K562 (cell line): ENCODE measurements around the gene DBP. TPM values are rescaled to one million over a fixed set of nuclear protein-coding genes. Genes with fewer than 3 reads are reported as not detected.

ENCODE experiments used
- ARHGAP35 ChIP-seq: fragments of 450-650 bp; IDR thresholded peaks from 2 replicates; pipeline ENCODE4 v1.6.1; 2018; ENCODE audit not compliant: partially characterized antibody
- CREB5 ChIP-seq: fragments of 250-450 bp; sonication (Bioruptor Pico); IDR thresholded peaks from 2 replicates; pipeline ENCODE4 v1.5.0; 2020; ENCODE audit warnings: mild to moderate bottlenecking
- HDAC1 ChIP-seq, 2 experiments: fragments of 450-650 bp; IDR thresholded peaks; 2 replicates each; pipeline ENCODE4 v1.6.1; 2016 to 2017; ENCODE audit warnings: inconsistent platforms in 1 of 2, mild to moderate bottlenecking in 1 of 2, moderate library complexity in 1 of 2
- HDAC8 ChIP-seq: fragments of 450-650 bp; IDR thresholded peaks from 2 replicates; pipeline ENCODE4 v1.6.1; 2016; ENCODE audit warnings: mild to moderate bottlenecking, missing genetic modification characterization, moderate library complexity, missing compliant biosample characterization
- HSF4 ChIP-seq: fragments of 250-450 bp; sonication (Bioruptor Pico); IDR thresholded peaks from 2 replicates; pipeline ENCODE4 v2.1.2; 2022; ENCODE audit warnings: mild to moderate bottlenecking, moderate library complexity, borderline replicate concordance
- ZNF280A ChIP-seq: fragments of 450-650 bp; IDR thresholded peaks from 2 replicates; pipeline ENCODE4 v1.6.1; 2018; ENCODE audit warnings: mild to moderate bottlenecking, low read depth; ENCODE audit not compliant: partially characterized antibody
- ZNF512 ChIP-seq: IDR thresholded peaks from 2 replicates; pipeline ENCODE4 v1.6.1; 2016; ENCODE audit warnings: missing genetic modification characterization, missing compliant biosample characterization
- ZNF695 ChIP-seq: fragments of 450-650 bp; formaldehyde crosslinking; IDR thresholded peaks from 2 replicates; pipeline ENCODE4 v1.4.0; 2020; ENCODE audit warnings: mild to moderate bottlenecking, moderate library complexity
- polyA plus RNA-seq, 8 experiments: library from polyadenylated mRNA; depleted of rRNA in 4 of 8; stranded (reverse) in 5 of 8; unstranded in 3 of 8; fragments of >200 nt; fragmentation: Nextera tagmentation in 2 of 8; fragmentation: Illumina TruSeq in 1 of 8; extraction: Ambion mirVana in 2 of 8; extraction: Trizol in 1 of 8; gene quantifications; 2 replicates each; pipeline versions ENCODE4 v1.2.1 to v1.2.3, GENCODE V29; 2011 to 2014; ENCODE audit warnings: inconsistent platforms in 1 of 8, missing spikeins in 1 of 8
- total RNA-seq, 7 experiments: library from RNA; depleted of rRNA in 6 of 7; stranded (reverse); fragments of >200 nt in 6 of 7; fragmentation: Illumina TruSeq in 2 of 7; extraction: Trizol in 2 of 7; gene quantifications; 2 replicates each; pipeline versions ENCODE4 v1.2.1 to v1.2.3, GENCODE V29; 2011 to 2021; ENCODE audit warnings: low replicate concordance in 1 of 7
- TF ChIP-seq, protein P1 (sequence below): fragments of 450-650 bp; IDR thresholded peaks from 2 replicates; pipeline ENCODE4 v1.6.1; 2016; ENCODE audit warnings: mild to moderate bottlenecking, moderate library complexity
- TF ChIP-seq, protein P2 (sequence below): fragments of 450-650 bp; formaldehyde crosslinking; IDR thresholded peaks from 2 replicates; pipeline ENCODE4 v1.4.0; 2020; ENCODE audit warnings: mild to moderate bottlenecking, mixed read lengths

DBP gene
- total and polyA plus RNA-seq, 9 of the 15 experiments (the other 6 are each of a cell fraction or from before 2014, with no cell fraction given): 0.25 to 5.5 (median 1.8) TPM

DNA sequence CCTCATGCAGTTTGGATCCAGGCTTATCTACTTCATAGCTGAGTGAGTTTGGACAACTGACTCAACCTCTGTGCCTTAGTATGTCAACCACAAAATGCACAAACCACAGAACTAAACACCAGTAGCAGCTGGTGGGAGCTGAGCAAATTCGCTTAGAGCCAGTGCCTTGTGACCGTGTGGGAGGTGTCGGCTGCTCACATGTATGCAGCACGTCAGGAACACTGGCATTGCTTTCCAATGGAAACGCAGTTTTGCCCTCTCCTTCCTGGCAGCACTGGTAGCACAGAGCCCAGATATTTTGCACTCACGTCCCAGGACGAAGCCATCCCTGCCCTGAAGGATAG is 43.9 kb upstream of the DBP start (continued):
- TF ChIP-seq, protein P1, sequence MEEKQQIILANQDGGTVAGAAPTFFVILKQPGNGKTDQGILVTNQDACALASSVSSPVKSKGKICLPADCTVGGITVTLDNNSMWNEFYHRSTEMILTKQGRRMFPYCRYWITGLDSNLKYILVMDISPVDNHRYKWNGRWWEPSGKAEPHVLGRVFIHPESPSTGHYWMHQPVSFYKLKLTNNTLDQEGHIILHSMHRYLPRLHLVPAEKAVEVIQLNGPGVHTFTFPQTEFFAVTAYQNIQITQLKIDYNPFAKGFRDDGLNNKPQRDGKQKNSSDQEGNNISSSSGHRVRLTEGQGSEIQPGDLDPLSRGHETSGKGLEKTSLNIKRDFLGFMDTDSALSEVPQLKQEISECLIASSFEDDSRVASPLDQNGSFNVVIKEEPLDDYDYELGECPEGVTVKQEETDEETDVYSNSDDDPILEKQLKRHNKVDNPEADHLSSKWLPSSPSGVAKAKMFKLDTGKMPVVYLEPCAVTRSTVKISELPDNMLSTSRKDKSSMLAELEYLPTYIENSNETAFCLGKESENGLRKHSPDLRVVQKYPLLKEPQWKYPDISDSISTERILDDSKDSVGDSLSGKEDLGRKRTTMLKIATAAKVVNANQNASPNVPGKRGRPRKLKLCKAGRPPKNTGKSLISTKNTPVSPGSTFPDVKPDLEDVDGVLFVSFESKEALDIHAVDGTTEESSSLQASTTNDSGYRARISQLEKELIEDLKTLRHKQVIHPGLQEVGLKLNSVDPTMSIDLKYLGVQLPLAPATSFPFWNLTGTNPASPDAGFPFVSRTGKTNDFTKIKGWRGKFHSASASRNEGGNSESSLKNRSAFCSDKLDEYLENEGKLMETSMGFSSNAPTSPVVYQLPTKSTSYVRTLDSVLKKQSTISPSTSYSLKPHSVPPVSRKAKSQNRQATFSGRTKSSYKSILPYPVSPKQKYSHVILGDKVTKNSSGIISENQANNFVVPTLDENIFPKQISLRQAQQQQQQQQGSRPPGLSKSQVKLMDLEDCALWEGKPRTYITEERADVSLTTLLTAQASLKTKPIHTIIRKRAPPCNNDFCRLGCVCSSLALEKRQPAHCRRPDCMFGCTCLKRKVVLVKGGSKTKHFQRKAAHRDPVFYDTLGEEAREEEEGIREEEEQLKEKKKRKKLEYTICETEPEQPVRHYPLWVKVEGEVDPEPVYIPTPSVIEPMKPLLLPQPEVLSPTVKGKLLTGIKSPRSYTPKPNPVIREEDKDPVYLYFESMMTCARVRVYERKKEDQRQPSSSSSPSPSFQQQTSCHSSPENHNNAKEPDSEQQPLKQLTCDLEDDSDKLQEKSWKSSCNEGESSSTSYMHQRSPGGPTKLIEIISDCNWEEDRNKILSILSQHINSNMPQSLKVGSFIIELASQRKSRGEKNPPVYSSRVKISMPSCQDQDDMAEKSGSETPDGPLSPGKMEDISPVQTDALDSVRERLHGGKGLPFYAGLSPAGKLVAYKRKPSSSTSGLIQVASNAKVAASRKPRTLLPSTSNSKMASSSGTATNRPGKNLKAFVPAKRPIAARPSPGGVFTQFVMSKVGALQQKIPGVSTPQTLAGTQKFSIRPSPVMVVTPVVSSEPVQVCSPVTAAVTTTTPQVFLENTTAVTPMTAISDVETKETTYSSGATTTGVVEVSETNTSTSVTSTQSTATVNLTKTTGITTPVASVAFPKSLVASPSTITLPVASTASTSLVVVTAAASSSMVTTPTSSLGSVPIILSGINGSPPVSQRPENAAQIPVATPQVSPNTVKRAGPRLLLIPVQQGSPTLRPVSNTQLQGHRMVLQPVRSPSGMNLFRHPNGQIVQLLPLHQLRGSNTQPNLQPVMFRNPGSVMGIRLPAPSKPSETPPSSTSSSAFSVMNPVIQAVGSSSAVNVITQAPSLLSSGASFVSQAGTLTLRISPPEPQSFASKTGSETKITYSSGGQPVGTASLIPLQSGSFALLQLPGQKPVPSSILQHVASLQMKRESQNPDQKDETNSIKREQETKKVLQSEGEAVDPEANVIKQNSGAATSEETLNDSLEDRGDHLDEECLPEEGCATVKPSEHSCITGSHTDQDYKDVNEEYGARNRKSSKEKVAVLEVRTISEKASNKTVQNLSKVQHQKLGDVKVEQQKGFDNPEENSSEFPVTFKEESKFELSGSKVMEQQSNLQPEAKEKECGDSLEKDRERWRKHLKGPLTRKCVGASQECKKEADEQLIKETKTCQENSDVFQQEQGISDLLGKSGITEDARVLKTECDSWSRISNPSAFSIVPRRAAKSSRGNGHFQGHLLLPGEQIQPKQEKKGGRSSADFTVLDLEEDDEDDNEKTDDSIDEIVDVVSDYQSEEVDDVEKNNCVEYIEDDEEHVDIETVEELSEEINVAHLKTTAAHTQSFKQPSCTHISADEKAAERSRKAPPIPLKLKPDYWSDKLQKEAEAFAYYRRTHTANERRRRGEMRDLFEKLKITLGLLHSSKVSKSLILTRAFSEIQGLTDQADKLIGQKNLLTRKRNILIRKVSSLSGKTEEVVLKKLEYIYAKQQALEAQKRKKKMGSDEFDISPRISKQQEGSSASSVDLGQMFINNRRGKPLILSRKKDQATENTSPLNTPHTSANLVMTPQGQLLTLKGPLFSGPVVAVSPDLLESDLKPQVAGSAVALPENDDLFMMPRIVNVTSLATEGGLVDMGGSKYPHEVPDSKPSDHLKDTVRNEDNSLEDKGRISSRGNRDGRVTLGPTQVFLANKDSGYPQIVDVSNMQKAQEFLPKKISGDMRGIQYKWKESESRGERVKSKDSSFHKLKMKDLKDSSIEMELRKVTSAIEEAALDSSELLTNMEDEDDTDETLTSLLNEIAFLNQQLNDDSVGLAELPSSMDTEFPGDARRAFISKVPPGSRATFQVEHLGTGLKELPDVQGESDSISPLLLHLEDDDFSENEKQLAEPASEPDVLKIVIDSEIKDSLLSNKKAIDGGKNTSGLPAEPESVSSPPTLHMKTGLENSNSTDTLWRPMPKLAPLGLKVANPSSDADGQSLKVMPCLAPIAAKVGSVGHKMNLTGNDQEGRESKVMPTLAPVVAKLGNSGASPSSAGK: peak; percentile 49
- TF ChIP-seq ARHGAP35 (no peak), HSF4 (CRISPR knock-in tag) (no peak), ZNF512 (no peak), ZNF280A (no peak), HDAC1 (IDR thresholded peaks at IDR 0.05) (peak in 1 of 2 experiments; percentile 44; a peak in 1 of 4 replicates), ZNF695 (CRISPR knock-in tag) (no peak), CREB5 (CRISPR knock-in tag) (no peak), HDAC8 (no peak)
- TF ChIP-seq, protein P2, sequence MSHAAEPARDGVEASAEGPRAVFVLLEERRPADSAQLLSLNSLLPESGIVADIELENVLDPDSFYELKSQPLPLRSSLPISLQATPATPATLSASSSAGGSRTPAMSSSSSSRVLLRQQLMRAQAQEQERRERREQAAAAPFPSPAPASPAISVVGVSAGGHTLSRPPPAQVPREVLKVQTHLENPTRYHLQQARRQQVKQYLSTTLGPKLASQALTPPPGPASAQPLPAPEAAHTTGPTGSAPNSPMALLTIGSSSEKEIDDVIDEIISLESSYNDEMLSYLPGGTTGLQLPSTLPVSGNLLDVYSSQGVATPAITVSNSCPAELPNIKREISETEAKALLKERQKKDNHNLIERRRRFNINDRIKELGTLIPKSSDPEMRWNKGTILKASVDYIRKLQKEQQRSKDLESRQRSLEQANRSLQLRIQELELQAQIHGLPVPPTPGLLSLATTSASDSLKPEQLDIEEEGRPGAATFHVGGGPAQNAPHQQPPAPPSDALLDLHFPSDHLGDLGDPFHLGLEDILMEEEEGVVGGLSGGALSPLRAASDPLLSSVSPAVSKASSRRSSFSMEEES: peak; percentile 14; the same call in 1 of the 2 replicates
